Amniotic stem cell (primary cell): ENCODE measurements around the gene CRMP1.

Experiments used
- DNase-seq: peaks from one replicate; lab custom pipeline; 2025; lab: John Stamatoyannopoulos, UW

The CRMP1 gene

DNA sequence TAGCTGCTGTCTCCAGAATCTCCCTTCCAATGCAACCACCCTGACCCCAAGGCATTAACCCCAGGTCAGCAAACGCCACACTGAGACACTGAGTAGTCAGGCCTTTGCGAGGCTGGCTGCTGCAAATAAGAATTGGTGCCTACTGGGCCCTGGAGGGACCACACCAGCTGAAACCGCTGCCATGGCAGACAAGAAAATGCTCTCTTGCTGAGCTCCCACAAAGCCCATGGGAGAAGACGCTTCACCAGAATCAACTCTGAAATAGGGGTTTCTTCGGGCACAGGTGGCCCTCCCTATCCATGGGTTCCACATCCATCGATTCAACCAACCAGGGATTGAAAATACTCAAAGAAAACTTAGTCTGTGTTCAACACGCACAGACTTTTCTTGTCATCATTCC lies 26.7 kb upstream of the CRMP1 start:
- DNase-seq: no peak

DNA sequence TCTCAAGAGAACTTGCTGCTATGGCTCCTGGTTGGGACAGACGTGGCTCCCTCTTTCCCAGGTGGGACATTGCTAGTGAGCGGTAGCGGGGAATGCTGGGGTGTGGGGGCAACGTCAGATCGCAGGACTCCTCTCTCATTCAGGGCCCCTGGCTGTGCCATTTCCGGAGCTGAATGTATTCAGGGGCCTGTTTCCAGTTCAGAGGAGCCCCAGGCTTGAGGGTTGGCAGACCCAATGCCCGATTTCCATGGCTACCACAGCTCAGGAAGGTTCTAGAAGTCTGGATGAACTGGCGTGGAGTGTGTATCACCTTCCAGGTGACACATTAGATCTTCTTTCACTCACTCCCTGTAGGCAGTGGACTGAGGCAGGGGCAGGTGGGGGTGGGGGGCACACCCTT lies 26.2 kb upstream of the CRMP1 start:
- DNase-seq: no peak

DNA sequence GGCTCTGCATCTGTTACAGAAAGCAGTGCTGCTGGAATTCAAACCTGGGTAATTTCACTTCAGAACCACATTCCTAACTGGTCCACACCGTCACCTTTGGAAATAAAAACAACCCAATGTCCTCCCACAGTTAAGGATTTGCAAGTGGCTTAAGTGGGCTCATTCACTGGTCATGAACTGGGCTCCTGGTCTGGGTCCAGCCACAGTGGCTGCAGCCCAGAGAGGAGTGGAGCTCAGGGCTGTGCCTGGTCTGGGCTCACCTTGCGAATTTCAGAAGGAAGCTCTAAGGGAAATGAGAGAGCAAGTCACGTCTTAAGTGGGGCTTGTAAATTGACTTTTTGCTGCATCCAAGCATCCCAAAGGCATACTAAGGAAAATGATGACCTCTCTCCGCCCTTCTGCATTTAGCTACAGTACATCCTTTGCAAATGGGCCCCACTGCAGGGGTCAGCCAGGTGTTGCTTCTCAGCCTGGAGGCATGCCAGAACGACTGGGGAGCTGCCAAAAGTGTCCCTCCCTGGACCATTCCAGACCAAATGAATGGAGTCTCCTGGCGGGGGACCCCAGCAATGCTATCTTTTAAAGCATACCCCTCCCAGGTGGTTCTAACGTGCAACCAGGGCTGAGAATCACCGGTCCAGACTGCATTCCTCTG lies 25.6 kb upstream of the CRMP1 start:
- DNase-seq: no peak

DNA sequence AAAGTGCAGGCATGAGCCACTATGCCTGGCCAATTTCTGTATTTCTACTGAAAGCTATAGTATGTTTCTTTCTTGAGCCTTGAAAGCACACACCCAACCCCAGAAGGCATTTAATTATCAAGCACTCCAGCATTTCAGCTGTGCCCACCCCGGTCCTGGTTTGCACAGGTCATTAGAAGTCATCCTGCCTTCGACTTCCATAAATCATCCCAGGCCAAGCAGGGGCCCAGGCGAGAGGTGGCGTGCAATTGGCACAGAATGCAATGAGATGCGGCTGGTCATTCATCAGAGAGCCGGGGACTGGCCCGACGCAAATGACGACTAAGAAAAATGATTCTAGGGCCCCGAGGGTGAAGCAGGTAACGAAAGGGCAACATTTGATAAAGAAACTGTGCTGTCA lies 24.8 kb upstream of the CRMP1 start:
- no peak for DNase-seq

DNA sequence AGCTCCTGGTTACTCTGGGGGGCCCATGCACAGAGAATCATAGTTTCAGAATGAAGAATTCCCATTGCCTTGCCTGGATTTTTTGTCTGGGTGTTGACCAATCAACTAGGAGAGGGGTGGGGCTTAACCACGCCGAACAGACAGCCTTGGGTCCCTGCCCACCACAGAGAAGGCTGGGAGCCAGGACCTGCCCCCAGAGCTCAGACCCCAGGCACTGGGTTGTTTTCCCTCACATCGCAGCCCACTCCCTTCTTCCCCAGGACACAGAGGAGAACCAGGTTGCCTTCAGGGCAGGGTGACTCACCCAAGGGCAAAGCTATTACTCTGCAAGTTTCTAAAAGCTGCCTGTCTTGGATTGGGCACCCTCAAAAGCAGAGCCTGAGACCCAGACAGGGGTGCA lies 23.3 kb upstream of the CRMP1 start:
- DNase-seq: no peak

DNA sequence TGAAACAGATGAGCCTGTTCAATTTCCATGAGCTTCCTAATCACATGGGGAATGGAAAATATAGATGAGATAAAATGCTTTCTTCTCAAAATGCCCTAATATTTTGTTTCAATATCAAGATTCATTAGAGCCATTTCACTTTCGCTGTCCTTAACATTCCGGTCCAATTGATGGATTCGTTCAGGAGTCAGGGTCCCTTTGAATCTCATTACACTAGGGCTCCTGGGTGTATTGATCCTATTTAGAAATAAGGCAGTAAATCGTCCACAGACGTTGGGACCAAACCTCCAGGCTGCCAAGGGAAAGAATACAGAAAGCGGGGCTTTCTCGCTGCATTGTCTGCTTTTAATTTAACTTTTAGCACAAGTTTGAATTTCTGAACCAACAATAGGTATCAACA lies 20.6 kb upstream of the CRMP1 start:
- DNase-seq: no peak

DNA sequence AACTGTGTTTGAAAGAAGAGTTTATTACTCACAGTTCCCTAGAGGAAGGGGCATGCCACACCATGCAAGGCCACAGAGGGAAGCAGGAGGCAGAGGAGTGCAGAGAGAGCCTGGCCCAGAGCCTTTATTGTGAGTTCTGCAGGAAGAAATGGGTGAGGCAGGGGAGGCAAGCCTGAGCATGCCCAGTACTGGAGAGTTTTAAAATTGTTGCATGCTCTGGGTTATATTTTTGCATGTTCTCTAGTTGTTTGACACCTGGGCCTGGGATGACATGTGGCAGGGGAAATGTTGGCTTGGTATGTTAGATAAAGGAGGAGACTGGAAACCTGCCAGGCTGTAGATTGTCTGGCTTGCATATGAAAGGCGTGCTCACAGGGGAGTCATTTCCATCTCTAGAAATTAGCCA lies 19.7 kb upstream of the CRMP1 start:
- no peak for DNase-seq

DNA sequence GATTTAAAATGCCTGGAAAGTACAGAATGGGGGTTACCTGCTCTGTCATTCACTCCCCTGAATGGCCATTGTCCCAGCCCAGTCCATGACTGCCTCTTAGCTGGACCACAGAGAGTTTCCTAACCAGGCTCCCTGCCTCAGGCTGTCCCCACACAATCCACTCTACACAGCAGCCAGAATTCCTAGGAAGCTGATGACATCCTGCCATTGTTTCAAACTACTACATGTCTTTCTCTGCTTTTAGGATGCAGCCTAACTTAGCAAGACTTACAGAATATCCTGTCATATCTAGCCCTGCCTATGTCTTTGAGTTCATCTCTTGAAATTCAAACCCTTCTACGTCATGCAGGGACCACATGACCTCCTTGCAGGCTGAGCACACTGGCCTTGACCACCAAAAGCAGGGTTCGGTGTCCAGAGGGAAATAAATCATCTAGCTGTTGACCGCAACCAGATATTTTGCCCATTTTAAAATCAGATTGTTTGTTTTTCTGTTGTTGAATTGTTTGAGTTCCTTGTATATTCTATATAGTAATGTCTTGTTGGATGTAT lies 16.1 kb upstream of the CRMP1 start:
- DNase-seq: no peak

DNA sequence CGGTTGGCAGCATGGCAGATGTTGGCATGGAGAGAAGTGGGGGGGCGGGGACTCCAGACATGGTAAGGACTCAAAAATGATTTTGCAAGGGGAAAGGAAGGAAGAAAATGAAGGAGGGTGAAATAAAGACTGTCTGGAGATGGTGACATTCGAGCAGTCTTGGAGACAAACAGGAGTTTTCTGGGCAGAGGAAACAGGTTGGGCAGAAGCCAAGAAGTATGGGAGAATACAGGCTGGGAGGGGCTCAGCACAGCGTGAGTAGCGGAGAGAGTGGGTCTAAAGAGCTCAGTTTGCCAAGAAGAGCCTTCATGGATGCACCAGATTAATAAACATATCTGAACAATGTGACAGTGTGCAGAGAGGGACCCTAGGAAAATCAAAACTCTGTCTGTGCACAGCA lies 13.3 kb upstream of the CRMP1 start:
- no peak for DNase-seq

DNA sequence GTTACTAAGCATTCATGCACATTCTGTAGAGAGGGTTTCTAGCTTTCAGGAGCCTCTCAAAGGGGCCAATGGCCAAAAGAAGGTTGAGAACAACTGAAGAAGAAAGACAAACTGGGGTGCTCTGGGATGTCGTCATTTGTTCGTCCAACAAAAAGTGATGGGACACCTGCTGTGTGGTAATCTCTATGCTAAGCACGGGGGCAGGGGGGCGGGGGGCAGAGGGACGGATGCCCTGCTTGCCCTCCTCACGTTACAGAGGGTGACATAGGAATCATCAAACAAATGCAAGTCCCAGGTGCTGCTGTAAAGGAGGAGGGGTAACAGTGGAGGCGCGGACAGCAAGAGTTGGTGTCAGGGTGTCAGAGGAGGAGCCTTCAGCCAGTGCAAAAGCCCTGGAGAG lies 12.8 kb upstream of the CRMP1 start:
- no peak for DNase-seq

DNA sequence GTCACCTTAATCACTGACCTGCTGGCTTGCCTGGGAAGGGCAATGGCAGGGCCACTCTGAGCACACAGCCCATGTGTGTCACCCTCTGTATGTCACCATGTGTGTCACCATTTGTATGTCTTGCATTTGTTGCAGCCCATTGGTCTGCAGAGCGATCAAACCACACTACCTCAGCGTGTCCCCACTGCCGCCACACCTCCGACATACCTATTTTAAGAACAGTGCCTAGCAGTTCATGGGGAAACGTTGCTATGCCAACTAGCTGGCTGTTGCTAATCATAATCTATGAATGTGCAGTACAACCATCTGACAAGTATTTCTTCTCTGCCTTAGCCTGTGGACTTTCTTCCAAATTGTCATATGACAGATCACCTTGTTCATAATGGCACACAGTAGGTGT lies 8.0 kb upstream of the CRMP1 start:
- DNase-seq: no peak

DNA sequence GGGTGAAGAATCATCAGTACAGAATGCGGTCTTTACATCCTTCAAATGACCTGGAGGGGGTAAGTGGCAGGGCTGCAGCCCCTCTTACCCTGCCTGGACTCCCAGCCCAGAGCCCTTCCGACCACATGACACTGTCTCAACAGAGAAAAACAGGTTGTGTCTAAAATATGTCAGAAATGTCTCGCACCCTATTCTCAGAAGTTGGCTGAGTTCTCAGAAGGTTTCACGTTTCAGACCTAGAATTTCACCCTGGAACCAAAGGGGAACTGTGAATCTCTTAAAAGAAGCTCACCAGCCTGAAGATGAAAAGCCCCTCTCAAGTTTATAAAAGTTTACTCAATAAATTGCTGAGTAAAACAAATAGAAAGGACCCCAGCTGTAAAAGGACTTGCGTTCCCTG lies 7.0 kb upstream of the CRMP1 start:
- no peak for DNase-seq

DNA sequence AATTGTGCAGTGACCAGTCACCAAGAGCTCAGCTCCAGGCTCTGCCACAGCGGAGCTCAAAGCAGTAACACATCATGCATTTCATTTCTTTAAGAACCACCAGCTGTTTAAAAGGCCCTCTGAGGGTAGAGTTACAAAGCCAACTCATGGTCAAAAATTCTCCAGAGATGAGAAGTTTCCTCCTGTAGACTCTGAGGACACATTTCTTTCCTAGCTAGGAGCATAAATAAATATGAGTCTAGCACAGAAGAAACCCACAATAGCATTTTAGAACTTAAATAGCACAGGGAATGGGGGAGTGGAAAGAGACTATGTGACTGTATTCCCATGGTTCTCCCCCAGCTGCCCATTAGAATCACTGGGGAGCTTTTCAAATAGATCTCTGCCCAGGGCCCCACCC lies 6.5 kb upstream of the CRMP1 start:
- no peak for DNase-seq

DNA sequence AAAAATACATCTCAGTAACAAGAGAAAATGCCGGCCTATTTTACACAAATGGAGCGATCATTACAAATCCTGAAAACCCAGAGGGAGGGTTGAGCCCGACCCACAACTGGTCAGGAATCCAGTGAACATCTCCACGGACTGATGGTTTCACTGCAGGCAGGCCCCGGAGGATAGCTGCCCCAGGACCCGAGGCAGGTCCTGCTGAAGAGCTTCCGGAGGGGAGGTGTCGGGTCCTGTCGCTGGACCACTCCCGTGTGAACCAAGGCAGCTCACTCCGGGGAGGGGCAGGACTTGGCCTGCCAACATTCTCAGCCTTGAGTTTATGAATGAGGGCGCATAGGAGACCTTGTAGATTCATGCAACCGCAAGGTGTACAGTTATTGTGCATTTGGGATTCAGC lies 4.8 kb upstream of the CRMP1 start:
- no peak for DNase-seq

DNA sequence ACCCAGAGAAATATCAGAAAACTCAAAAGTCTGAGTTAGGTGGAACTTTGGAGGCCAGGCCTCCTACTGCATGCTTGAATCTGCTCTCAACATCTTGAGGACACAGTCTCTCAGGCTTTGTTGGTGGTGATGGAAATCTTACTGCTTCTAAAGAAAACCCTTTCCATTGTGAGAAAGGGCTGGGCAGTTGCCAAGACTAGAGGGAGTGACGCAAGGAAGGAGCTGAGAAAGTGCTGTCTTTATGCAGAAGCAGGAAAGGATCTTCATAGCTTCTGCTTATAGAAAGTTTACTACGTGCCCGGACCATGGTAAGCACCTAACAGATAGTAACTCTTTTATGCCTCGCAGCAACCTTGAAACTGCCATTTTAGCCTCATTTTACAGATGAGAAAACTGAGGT lies 2.4 kb upstream of the CRMP1 start:
- no peak for DNase-seq

DNA sequence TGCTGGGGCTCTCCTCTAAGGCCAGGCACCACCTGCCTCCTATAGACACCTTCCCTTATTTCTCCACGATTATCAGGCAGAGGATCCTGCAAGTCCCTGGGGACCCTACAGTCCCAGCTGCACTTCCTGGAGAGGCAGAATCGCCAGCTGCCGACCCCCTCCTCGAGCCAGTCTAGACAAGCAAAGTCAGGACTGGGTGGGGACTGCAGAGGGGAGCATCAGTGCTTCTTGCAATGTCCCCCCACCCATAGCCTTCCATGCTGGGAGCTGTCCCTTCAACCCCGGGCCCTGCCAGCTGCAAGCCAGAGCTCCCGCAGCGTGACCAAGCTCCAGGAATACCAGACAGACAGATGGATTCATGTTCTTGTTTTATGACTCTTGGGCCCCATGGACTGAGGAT lies 1.4 kb upstream of the CRMP1 start:
- no peak for DNase-seq

DNA sequence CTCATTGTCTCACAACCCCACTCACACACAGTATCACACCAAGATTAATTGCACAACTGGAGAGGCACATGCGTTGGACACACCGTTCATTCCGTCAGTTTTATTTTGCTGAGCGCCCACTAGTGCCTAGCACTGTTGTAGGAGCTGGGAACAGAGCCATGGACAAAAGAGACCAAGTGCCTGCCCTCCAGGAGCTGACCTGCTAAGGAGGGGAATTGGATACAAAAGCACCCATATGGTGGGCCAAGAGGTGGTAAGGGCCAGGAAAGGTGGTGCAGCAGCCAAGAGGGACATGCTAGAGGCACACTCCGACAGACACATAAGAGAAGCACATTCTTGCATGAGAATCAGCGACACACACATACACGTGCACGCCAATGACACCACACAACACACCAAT lies 705 bp upstream of the CRMP1 start:
- DNase-seq: no peak

DNA sequence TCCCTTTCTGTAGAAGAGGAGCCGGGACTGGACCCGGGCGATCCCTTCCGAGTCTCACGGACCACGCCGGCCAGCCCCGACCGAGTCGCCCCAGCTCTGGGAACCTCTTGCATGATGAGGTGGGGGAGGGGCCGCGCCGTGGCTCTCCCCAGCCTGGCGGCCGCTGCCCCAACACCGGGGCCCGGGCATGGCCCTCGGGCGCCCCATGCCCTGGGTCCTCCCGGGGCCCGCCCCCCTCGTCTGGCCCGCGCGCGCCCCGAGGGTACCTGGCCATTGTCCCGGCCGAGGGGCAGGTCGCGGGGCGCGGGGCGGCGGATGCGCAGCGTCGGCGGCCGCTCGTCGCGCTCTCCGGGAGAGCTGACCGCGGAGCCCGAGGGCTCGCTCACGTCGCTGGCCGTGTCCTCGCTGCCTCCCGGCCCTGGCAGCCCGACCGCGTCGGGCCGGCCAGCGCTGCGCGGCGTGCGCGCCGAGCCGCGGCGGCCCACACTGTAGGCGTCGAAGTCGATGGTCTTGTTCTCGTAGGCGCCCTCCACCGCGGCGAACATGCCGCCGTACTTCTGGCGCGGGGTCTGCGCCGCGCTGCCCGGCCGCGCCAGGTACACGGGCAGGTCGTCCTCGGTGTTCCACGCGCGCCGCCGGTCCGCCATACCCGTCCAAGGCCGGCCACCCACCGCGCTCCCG lies 423 bp downstream of the CRMP1 start:
- DNase-seq: no peak

DNA sequence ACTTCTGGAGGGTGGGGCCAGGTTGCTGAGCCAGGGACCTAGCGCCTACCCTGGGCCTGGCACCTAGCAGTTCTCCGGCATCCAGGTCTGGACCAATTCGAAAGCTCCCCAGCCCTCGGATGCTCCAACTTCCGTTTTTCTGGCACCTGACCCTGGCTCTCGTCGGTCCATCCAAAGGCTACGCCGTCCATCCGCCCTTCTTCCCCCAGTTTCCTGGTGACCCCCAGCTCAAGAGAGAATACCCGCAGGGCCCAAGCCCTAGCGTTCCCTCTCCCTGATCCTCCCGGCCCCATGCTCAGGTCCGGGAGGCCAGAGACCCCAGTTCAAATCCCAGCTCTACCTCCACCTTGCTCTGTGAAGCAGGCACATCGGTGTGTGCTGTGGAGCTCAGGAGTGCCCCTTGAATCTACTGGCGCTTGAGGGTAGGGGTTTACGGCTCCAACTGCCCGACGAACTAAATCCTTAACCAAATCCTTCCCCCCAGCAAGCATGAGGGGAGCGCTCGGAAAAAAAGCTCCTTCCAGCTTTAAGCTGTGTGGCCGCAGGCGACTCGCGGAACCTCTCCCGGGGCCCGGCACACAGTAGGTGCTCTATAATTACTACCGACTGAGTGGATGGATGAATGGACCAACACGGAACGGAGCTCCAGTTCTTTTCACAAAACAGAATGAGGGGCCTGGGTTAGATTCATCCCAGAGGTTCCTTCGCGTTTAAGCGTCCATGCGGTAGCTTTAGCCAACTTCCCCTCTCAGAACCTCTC lies 1.1 kb downstream of the CRMP1 start:
- no peak for DNase-seq

DNA sequence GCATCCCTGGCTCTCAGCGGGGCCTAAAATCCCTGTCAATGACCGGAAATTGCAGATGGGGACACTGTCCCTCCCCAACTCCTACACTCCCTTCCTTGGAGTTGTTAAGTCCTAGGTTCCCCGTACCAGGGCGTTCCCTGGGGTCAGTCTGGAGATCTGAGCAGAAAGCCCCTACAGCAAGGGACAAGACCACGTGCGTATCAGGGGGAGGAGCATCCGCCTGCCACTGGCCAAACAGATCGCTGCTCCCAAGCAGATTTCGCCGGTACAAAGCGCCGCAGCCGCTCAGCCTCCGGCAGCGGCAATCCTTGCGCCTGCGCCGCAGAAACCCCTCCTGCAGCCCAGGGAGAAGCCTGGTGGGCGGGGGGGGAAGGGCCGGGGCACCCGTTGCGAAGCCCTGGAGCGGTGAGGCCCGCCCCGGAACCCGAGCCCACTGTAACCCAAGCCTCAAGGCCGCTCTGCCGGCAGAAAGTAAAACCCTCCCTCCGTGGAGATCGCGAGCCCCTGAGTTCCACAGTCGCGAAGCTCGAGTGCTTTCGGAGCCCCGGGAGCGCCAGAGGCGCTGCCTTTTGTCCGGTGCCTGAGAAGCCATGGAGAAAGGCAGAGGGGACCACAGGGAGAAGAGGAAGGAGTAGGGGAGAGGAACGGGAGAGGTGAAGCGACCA lies 2.7 kb downstream of the CRMP1 start:
- DNase-seq: no peak

DNA sequence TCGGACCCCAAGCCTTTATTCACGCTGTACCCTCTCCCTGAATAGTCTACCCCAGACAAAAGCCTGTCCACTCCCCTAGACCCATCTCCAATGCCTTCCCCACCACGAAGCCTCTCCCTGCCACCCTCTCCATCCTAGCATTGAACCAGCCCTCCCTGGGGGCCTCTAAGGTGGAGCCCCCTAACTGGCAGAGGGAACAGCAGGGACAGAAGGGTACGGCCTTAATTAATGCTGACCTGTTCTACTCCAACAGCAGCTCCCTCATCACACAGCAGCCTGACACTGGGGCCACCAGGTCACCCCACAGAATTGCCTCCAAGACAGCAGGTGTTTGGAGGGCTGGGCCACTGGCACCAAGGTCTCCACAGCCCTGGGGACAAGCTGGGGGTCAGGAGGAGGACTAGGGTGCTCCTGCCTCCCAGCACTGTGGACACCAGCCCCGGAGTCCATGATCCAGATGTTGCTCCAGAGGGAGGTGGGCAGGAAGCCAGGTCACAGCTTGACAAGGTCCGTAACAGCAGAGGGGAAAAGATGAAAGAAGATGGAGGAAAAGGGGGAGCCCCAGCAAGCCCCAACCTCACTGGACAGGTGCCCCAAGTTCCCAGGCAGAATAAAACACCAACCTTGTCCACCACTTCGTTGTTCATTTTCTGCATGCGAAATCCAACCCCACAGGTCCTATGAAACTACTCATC lies 3.7 kb downstream of the CRMP1 start:
- DNase-seq: no peak
